ENCODE measurements around the gene GABARAPL1.

DNA sequence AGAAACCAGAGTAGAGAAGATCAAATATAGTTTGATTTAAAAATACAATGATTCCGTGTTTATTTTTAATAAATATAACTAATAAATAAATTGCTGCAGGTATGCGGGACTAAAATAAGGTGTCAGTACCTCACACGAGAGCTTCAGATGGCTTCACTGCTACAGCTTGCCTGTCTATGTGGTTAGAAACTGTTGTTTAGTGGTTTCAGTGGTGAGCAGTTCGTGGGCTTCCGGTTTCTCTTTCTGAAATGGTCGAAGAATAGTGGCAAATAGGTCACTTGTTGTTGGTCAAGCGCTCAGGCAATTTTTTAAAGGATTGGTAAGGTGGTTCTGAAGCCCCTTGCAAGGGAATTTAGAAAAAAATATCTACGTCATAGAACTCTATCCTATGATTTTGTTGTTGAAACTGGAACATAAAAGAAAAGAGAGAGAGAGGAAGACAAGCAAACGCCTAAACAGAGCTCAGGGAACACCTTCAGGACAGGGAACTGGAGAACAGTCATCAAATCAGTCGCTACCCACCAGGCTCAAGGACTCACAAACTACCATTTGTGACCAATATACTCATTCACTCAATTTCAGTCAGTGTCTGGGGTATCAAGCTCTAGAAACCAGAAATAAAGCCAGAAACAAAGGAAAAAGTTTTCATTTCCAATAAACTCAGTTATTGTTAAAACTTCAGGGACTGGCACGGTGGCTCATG, 31.3 kb downstream of the GABARAPL1 start:
- TF ChIP-seq, protein P1, sequence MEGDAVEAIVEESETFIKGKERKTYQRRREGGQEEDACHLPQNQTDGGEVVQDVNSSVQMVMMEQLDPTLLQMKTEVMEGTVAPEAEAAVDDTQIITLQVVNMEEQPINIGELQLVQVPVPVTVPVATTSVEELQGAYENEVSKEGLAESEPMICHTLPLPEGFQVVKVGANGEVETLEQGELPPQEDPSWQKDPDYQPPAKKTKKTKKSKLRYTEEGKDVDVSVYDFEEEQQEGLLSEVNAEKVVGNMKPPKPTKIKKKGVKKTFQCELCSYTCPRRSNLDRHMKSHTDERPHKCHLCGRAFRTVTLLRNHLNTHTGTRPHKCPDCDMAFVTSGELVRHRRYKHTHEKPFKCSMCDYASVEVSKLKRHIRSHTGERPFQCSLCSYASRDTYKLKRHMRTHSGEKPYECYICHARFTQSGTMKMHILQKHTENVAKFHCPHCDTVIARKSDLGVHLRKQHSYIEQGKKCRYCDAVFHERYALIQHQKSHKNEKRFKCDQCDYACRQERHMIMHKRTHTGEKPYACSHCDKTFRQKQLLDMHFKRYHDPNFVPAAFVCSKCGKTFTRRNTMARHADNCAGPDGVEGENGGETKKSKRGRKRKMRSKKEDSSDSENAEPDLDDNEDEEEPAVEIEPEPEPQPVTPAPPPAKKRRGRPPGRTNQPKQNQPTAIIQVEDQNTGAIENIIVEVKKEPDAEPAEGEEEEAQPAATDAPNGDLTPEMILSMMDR (conservative IDR thresholded peaks at IDR 0.05; ENCODE audit: low read depth, low read length), result no peak
- no peak for TF ChIP-seq EZH2 (IDR thresholded peaks at IDR 0.05; ENCODE audit: borderline replicate concordance, low read depth, low read length, poor library complexity, severe bottlenecking)

Measured in A673 (cell line).